ENCODE data around the gene NUFIP1. TPM values are rescaled to one million over a fixed set of nuclear protein-coding genes. Genes with fewer than 3 reads are reported as not detected.
"Not testable (repeated sequence)": the region's sequence is repeated elsewhere in the genome, so short reads cannot be mapped to it uniquely, and the experiment has no call there.

The NUFIP1 gene
- total RNA-seq, 2 experiments from 2014 or later: 9.3 to 9.5 TPM

- intact Hi-C loops (cut with micrococcal nuclease): no loop called here
- POLR2A ChIA-PET: no interaction called here
- H3K27ac Mint-ChIP-seq: no peak overlapping the region
- H3K4me3 Mint-ChIP-seq: no peak overlapping the region
- CTCF ChIA-PET: no interaction called here
- no peak for DNase-seq
- H3K27me3 Mint-ChIP-seq: peaks cover 4% of the 10 kb centered on the region
- no peaks in the 10 kb centered on the region for H3K36me3 Mint-ChIP-seq
- H3K4me1 Mint-ChIP-seq (ENCODE audit: low read depth): no peaks in the 10 kb centered on the region
- H3K9me3 Mint-ChIP-seq: peaks cover 12% of the 10 kb centered on the region
Measured at GRCh38 chr13:44912278-44913016, 76.8 kb downstream of the NUFIP1 start.

- Mint-ChIP-seq H3K9me3 (peaks cover 12% of the 10 kb centered on the region), H3K4me3 (no peak overlapping the region), H3K36me3 (no peaks in the 10 kb centered on the region), H3K27me3 (peaks cover 4% of the 10 kb centered on the region), H3K4me1 (ENCODE audit: low read depth) (no peaks in the 10 kb centered on the region), H3K27ac (no peak overlapping the region)
- DNase-seq: no peak
- CTCF ChIA-PET: no interaction called here
- POLR2A ChIA-PET: no interaction called here
- intact Hi-C loops (cut with micrococcal nuclease): no loop called here
Measured at GRCh38 chr13:44908712-44909111, 80.6 kb downstream of the NUFIP1 start.

GRCh38 chr13:44908266-44908665 is 81.0 kb downstream of the NUFIP1 start:
- Mint-ChIP-seq H3K36me3 (no peaks in the 10 kb centered on the region), H3K27ac (no peak overlapping the region), H3K9me3 (peaks cover 12% of the 10 kb centered on the region), H3K27me3 (peaks cover 4% of the 10 kb centered on the region), H3K4me1 (ENCODE audit: low read depth) (no peaks in the 10 kb centered on the region), H3K4me3 (no peak overlapping the region)
- ChIA-PET POLR2A (no interaction called here), CTCF (no interaction called here)
- intact Hi-C loops (cut with micrococcal nuclease): no loop called here
- DNase-seq: no peak

GRCh38 chr13:44906713-44907112 is 82.6 kb downstream of the NUFIP1 start:
- ChIA-PET CTCF (no interaction called here), POLR2A (interaction anchor here (0.6 kb wide), 1 partner anchor 1743 kb away, joined by 3 read pairs; no protein-coding TSS in a partner anchor)

GRCh38 chr13:44906230-44906629 is 83.0 kb downstream of the NUFIP1 start:
- ChIA-PET POLR2A (no interaction called here), CTCF (no interaction called here)
- Mint-ChIP-seq H3K27ac (no peak overlapping the region), H3K9me3 (peaks cover 4% of the 10 kb centered on the region), H3K36me3 (no peaks in the 10 kb centered on the region), H3K27me3 (peaks cover 7% of the 10 kb centered on the region), H3K4me3 (no peak overlapping the region), H3K4me1 (ENCODE audit: low read depth) (no peaks in the 10 kb centered on the region)
- intact Hi-C loops (cut with micrococcal nuclease): no loop called here
- no peak for DNase-seq

More at GRCh38 chr13:44906713-44907112, 82.6 kb downstream of the NUFIP1 start:
- Mint-ChIP-seq H3K9me3 (peaks cover 9% of the 10 kb centered on the region), H3K4me1 (ENCODE audit: low read depth) (no peaks in the 10 kb centered on the region), H3K27ac (no peak overlapping the region), H3K27me3 (peaks cover 6% of the 10 kb centered on the region), H3K36me3 (no peaks in the 10 kb centered on the region), H3K4me3 (no peak overlapping the region)
- intact Hi-C loops (cut with micrococcal nuclease): no loop called here
- DNase-seq: no peak

- no peak for DNase-seq
- Mint-ChIP-seq H3K4me3 (no peak overlapping the region), H3K4me1 (ENCODE audit: low read depth) (no peaks in the 10 kb centered on the region), H3K27me3 (peaks cover 11% of the 10 kb centered on the region), H3K36me3 (no peaks in the 10 kb centered on the region), H3K27ac (no peak overlapping the region), H3K9me3 (no peaks in the 10 kb centered on the region)
- ChIA-PET CTCF (no interaction called here), POLR2A (no interaction called here)
- intact Hi-C loops (cut with micrococcal nuclease): no loop called here
Measured at GRCh38 chr13:44905556-44905955, 83.7 kb downstream of the NUFIP1 start.

GRCh38 chr13:44904967-44905366 is 84.3 kb downstream of the NUFIP1 start:
- no peak for DNase-seq
- intact Hi-C loops (cut with micrococcal nuclease): no loop called here
- Mint-ChIP-seq H3K27ac (no peak overlapping the region), H3K4me1 (ENCODE audit: low read depth) (no peaks in the 10 kb centered on the region), H3K4me3 (no peak overlapping the region), H3K27me3 (peaks cover 11% of the 10 kb centered on the region), H3K36me3 (no peaks in the 10 kb centered on the region), H3K9me3 (no peaks in the 10 kb centered on the region)
- ChIA-PET POLR2A (no interaction called here), CTCF (no interaction called here)

GRCh38 chr13:44903574-44903985 is 85.7 kb downstream of the NUFIP1 start:
- Mint-ChIP-seq H3K9me3 (peaks cover under 1% of the 10 kb centered on the region), H3K27ac (no peak overlapping the region), H3K4me3 (no peak overlapping the region), H3K4me1 (ENCODE audit: low read depth) (no peaks in the 10 kb centered on the region), H3K27me3 (peaks cover 9% of the 10 kb centered on the region), H3K36me3 (no peaks in the 10 kb centered on the region)
- CTCF ChIA-PET: no interaction called here
- intact Hi-C loops (cut with micrococcal nuclease): no loop called here
- POLR2A ChIA-PET: no interaction called here
- DNase-seq: no peak

GRCh38 chr13:44902738-44903137 is 86.5 kb downstream of the NUFIP1 start:
- no peaks in the 10 kb centered on the region for H3K4me1 Mint-ChIP-seq (ENCODE audit: low read depth)
- POLR2A ChIA-PET: no interaction called here

GRCh38 chr13:44899967-44900366 is 89.3 kb downstream of the NUFIP1 start:
- H3K36me3 Mint-ChIP-seq: no peaks in the 10 kb centered on the region
- H3K9me3 Mint-ChIP-seq: peaks cover 2% of the 10 kb centered on the region
- no peak overlapping the region for H3K4me3 Mint-ChIP-seq
- intact Hi-C loops (cut with micrococcal nuclease): no loop called here
- no peak for DNase-seq
- H3K27me3 Mint-ChIP-seq: peaks cover 11% of the 10 kb centered on the region
- H3K4me1 Mint-ChIP-seq (ENCODE audit: low read depth): no peaks in the 10 kb centered on the region
- POLR2A ChIA-PET: no interaction called here
- no peak overlapping the region for H3K27ac Mint-ChIP-seq
- CTCF ChIA-PET: no interaction called here

More at GRCh38 chr13:44902738-44903137, 86.5 kb downstream of the NUFIP1 start:
- no peak for DNase-seq
- intact Hi-C loops (cut with micrococcal nuclease): no loop called here
- CTCF ChIA-PET: no interaction called here
- H3K27me3 Mint-ChIP-seq: peaks cover 11% of the 10 kb centered on the region
- no peaks in the 10 kb centered on the region for H3K36me3 Mint-ChIP-seq
- H3K9me3 Mint-ChIP-seq: peaks cover 2% of the 10 kb centered on the region
- H3K27ac Mint-ChIP-seq: no peak overlapping the region
- no peak overlapping the region for H3K4me3 Mint-ChIP-seq

- H3K4me1 Mint-ChIP-seq (ENCODE audit: low read depth); POLR2A ChIA-PET; DNase-seq; intact Hi-C loops (cut with micrococcal nuclease); H3K27ac Mint-ChIP-seq; H3K9me3 Mint-ChIP-seq; H3K4me3 Mint-ChIP-seq; H3K36me3 Mint-ChIP-seq: not testable (repeated sequence)
- peaks cover 11% of the 10 kb centered on the region for H3K27me3 Mint-ChIP-seq
- CTCF ChIA-PET: interaction anchor here (1.4 kb wide), 1 partner anchor 71 kb away, joined by 3 read pairs; no protein-coding TSS in a partner anchor
Measured at GRCh38 chr13:44898308-44898707, 91.0 kb downstream of the NUFIP1 start.

- peaks cover 2% of the 10 kb centered on the region for H3K9me3 Mint-ChIP-seq
- H3K4me1 Mint-ChIP-seq (ENCODE audit: low read depth): no peaks in the 10 kb centered on the region
- intact Hi-C loops (cut with micrococcal nuclease): no loop called here
- no peak for DNase-seq
- no peak overlapping the region for H3K4me3 Mint-ChIP-seq
- H3K27ac Mint-ChIP-seq: no peak overlapping the region
- H3K36me3 Mint-ChIP-seq: no peaks in the 10 kb centered on the region
- ChIA-PET CTCF (no interaction called here), POLR2A (no interaction called here)
- peaks cover 5% of the 10 kb centered on the region for H3K27me3 Mint-ChIP-seq
Measured at GRCh38 chr13:44895953-44896335, 93.3 kb downstream of the NUFIP1 start.

- Mint-ChIP-seq H3K4me1 (ENCODE audit: low read depth) (no peaks in the 10 kb centered on the region), H3K4me3 (no peak overlapping the region), H3K9me3 (peaks cover 2% of the 10 kb centered on the region), H3K27ac (no peak overlapping the region), H3K27me3 (peaks cover 4% of the 10 kb centered on the region), H3K36me3 (no peaks in the 10 kb centered on the region)
- ChIA-PET CTCF (no interaction called here), POLR2A (no interaction called here)
- no peak for DNase-seq
- intact Hi-C loops (cut with micrococcal nuclease): no loop called here
Measured at GRCh38 chr13:44895264-44895952, 93.9 kb downstream of the NUFIP1 start.
